Kidney (tissue), 14 donors: ENCODE data around the gene FGF6. TPM values are rescaled to one million over a fixed set of nuclear protein-coding genes. Genes with fewer than 3 reads are reported as not detected.

ENCODE experiments used
- DNase-seq, 5 donors: peaks; one replicate each; pipeline ENCODE4 v3.0.0-alpha.2; 2013 to 2020
- FAIRE-seq: peaks from 2 replicates; lab custom pipeline; 2012; peaks lifted over from hg19 to GRCh38; lab: Jason Lieb, UNC
- H3K27ac ChIP-seq, 2 donors: one replicate each; pipeline ENCODE4 v1.7.0; 2013; ENCODE audit warnings: low read depth in 2 of 2, low read length in 2 of 2, inconsistent platforms in 1 of 2
- H3K27me3 ChIP-seq: one replicate; pipeline ENCODE4 v1.7.1; 2013; ENCODE audit warnings: low read length, inconsistent platforms; ENCODE audit not compliant: control insufficient read depth, insufficient read depth
- H3K36me3 ChIP-seq, 3 donors: one replicate each; pipeline versions ENCODE4 v1.7.0 to v1.7.1; 2013; ENCODE audit warnings: low read length in 3 of 3, control low read depth in 1 of 3, inconsistent platforms in 1 of 3; ENCODE audit not compliant: insufficient read depth in 3 of 3, control insufficient read depth in 2 of 3
- H3K4me1 ChIP-seq, 3 donors: one replicate each; pipeline versions ENCODE4 v1.7.0 to v1.7.1; 2013; ENCODE audit warnings: low read length in 3 of 3, inconsistent platforms in 1 of 3, low read depth in 1 of 3; ENCODE audit not compliant: control insufficient read depth in 2 of 3, insufficient read depth in 2 of 3
- H3K4me3 ChIP-seq, 3 donors: one replicate each; pipeline versions ENCODE4 v1.7.0 to v1.8.1; 2013; ENCODE audit warnings: low read length in 3 of 3, control low read depth in 1 of 3, inconsistent platforms in 1 of 3
- H3K9ac ChIP-seq, 3 donors: one replicate each; pipeline versions ENCODE4 v1.7.0 to v1.7.1; 2013; ENCODE audit warnings: low read length in 3 of 3, control low read depth in 1 of 3, inconsistent platforms in 1 of 3
- H3K9me3 ChIP-seq, 3 donors: one replicate each; pipeline versions ENCODE4 v1.7.0 to v1.7.1; 2013; ENCODE audit warnings: low read length in 3 of 3, control low read depth in 1 of 3, inconsistent platforms in 1 of 3; ENCODE audit not compliant: control insufficient read depth in 2 of 3, insufficient read depth in 1 of 3
- intact Hi-C: fragments of 100-400 bp; cut with DNase I; formaldehyde crosslinking; loops from one replicate; pipeline ENCODE4 v1.11.1; 2022
- polyA plus RNA-seq: library from polyadenylated mRNA; stranded (reverse); fragments of 350-450 nt; fragmentation: Illumina TruSeq; extraction: RNeasy Lipid Tissue Mini Kit (QIAGEN cat#74804); gene quantifications from one replicate; pipeline ENCODE4 v1.2.3, GENCODE V29; 2014; ENCODE audit warnings: low read depth, low replicate concordance; ENCODE audit not compliant: insufficient read depth
- total RNA-seq: library from RNA; stranded (reverse); fragmentation: NEBNext Ultra II Directional; extraction: Animal tissue kit (Norgen Biotek cat#: 25700); gene quantifications from one replicate; pipeline ENCODE4 v1.2.1, GENCODE V29; 2021
- TF ChIP-seq, protein P1 (sequence below): IDR thresholded peaks from 3 replicates; pipeline ENCODE4 v1.5.1; 2012; ENCODE audit warnings: mild to moderate bottlenecking, moderate library complexity, borderline replicate concordance; ENCODE audit not compliant: insufficient read depth; ENCODE audit errors: extremely low read depth
- donor health status: control.
- donor health status: control.
- donor health status: control.
- donor health status: control.
- donor health status: control.
- donor health status: DM: yes; HTN: yes; CAD: no.
- donor health status: Normal renal cell carcinoma (clear cell type).

The FGF6 gene
- total and polyA plus RNA-seq, 2 donors from 2014 or later = not detected

DNA sequence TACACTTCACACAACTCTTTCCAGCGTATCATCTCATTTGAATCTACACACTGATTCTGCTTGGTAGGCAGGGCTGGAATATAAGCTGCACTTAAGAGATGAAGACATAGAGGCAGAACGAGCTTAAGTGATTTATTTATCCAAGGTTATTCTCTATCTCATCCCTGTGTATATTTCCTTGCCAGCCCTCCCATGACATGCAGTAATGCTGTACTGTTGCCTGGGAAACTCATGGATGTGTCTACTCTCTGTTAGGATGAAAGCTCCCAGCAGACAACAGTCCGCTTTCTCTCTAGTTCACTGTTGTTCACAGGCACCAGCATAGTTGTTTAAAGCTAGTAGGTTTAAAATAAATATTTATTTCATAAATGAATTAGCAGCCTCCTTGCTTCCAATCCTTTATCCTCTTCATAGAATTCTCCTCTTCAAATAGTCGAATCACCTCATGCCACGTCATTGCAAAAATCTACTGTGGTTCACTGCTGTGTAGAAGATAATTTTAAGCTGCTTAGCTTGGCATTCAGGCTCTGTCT, 25.4 kb downstream of the FGF6 start:
- Histone ChIP-seq H3K4me3 (no peak overlapping the region), H3K9ac (no peak overlapping the region), H3K27ac (no peak overlapping the region), H3K36me3 (no peaks in the 10 kb centered on the region), H3K27me3 (no peaks in the 10 kb centered on the region), H3K4me1 (no peaks in the 10 kb centered on the region), H3K9me3 (no peaks in the 10 kb centered on the region)
- intact Hi-C loops = no loop called here
- DNase-seq = no peak
- TF ChIP-seq, protein P1, sequence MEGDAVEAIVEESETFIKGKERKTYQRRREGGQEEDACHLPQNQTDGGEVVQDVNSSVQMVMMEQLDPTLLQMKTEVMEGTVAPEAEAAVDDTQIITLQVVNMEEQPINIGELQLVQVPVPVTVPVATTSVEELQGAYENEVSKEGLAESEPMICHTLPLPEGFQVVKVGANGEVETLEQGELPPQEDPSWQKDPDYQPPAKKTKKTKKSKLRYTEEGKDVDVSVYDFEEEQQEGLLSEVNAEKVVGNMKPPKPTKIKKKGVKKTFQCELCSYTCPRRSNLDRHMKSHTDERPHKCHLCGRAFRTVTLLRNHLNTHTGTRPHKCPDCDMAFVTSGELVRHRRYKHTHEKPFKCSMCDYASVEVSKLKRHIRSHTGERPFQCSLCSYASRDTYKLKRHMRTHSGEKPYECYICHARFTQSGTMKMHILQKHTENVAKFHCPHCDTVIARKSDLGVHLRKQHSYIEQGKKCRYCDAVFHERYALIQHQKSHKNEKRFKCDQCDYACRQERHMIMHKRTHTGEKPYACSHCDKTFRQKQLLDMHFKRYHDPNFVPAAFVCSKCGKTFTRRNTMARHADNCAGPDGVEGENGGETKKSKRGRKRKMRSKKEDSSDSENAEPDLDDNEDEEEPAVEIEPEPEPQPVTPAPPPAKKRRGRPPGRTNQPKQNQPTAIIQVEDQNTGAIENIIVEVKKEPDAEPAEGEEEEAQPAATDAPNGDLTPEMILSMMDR = no peak
- no peak for FAIRE-seq

DNA sequence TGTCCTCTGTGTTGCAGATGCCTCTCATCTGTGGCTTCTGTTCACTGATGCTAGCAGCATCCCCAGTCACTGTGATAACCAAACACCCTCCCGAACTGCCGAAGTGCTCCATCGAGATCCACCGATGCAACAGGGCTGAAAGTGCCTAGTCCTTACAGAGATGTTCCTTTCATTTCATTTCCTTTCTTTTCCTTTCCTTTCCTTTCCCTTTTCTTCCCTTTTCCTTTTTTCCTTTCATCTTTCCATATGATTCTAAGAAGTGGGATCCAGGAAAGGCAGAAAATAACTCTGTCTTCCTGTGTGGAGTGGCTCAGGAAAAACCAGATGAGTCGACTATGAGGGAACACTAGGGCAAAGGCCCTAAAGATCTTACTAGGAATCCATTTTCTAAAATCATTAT, 26.7 kb downstream of the FGF6 start:
- FAIRE-seq = no peak
- intact Hi-C loops = no loop called here
- TF ChIP-seq, protein P1 = no peak

DNA sequence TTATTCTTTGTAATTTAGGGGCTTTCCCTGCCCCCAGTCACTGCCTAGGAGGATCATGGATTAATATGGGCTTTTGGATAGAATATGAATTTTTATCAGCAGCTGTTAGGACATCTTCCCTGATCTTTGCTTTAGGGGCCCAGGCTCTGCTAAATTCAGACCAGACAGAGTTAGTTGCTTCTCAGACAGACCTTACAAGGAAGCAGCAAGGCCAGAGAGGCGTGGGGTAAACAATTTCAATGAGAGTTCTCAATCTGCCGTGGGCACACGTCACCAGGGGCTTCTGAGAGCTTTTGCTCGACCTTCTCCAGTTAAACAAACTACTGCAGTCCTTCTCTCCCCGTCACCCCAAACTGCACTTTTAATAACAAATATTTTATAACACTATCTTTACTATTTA, 27.7 kb downstream of the FGF6 start:
- intact Hi-C loops = no loop called here
- H3K27ac ChIP-seq = no peak overlapping the region

More for the DNA sequence above, 26.7 kb downstream of the FGF6 start:
- Histone ChIP-seq H3K4me1 (no peaks in the 10 kb centered on the region), H3K27me3 (no peaks in the 10 kb centered on the region), H3K9me3 (no peaks in the 10 kb centered on the region), H3K9ac (no peak overlapping the region), H3K4me3 (no peak overlapping the region), H3K36me3 (no peaks in the 10 kb centered on the region), H3K27ac (no peak overlapping the region)
- DNase-seq = no peak

More for the DNA sequence above, 27.7 kb downstream of the FGF6 start:
- H3K27me3 ChIP-seq = no peaks in the 10 kb centered on the region
- no peak overlapping the region for H3K9ac ChIP-seq
- H3K9me3 ChIP-seq = no peaks in the 10 kb centered on the region
- DNase-seq (no peak), FAIRE-seq (no peak)
- no peaks in the 10 kb centered on the region for H3K4me1 ChIP-seq
- no peaks in the 10 kb centered on the region for H3K36me3 ChIP-seq
- TF ChIP-seq, protein P1 = no peak
- H3K4me3 ChIP-seq = no peak overlapping the region
